A549 (cell line): ENCODE measurements around the gene TRMT44.

Experiments
- CTCF ChIP-seq: fragments of >200 bp; sonication (Bioruptor Twin); formaldehyde crosslinking; IDR thresholded peaks from 3 replicates; pipeline ENCODE4 v1.5.1; 2016
- POLR2A ChIP-seq: IDR thresholded peaks from 2 replicates; pipeline ENCODE4 v1.6.1; 2012; ENCODE audit warnings: mild to moderate bottlenecking, low read length
- RFX5 ChIP-seq: fragments of 450-650 bp; IDR thresholded peaks from 2 replicates; pipeline ENCODE4 v1.7.1; 2014; ENCODE audit warnings: antibody characterized with exemption, mild to moderate bottlenecking, moderate library complexity
- SREBF2 ChIP-seq: fragments of 450-650 bp; IDR thresholded peaks from 2 replicates; pipeline ENCODE4 v1.6.1; 2014; ENCODE audit warnings: mild to moderate bottlenecking, moderate library complexity
- TF ChIP-seq, protein P1 (sequence below): fragments of 150-350 bp; IDR thresholded peaks from 2 replicates; pipeline ENCODE4 v1.6.1; 2014; ENCODE audit warnings: low read depth, mild to moderate bottlenecking, low read length
- TF ChIP-seq, protein P2 (sequence below): IDR thresholded peaks from 2 replicates; pipeline ENCODE4 v1.6.1; 2012

- TF ChIP-seq, protein P1, sequence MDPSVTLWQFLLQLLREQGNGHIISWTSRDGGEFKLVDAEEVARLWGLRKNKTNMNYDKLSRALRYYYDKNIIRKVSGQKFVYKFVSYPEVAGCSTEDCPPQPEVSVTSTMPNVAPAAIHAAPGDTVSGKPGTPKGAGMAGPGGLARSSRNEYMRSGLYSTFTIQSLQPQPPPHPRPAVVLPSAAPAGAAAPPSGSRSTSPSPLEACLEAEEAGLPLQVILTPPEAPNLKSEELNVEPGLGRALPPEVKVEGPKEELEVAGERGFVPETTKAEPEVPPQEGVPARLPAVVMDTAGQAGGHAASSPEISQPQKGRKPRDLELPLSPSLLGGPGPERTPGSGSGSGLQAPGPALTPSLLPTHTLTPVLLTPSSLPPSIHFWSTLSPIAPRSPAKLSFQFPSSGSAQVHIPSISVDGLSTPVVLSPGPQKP = no peak
- TF ChIP-seq SREBF2 (no peak), RFX5 (no peak), POLR2A (no peak), CTCF (no peak)
- TF ChIP-seq, protein P2, sequence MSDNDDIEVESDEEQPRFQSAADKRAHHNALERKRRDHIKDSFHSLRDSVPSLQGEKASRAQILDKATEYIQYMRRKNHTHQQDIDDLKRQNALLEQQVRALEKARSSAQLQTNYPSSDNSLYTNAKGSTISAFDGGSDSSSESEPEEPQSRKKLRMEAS = no peak
These were observed 30.4 kb upstream of the TRMT44 start for GRCh38 chr4:8410066-8410625.
